NCI-H2196 (cell line): ENCODE results near the gene AK1.
"Not testable (repeated sequence)": the region's sequence is repeated elsewhere in the genome, so short reads cannot be mapped to it uniquely, and the experiment has no call there.

Experiments
- DNase-seq: peaks from one replicate; lab custom pipeline; 2025; ENCODE audit not compliant: unreplicated experiment; lab: John Stamatoyannopoulos, UW

Gene AK1

DNA sequence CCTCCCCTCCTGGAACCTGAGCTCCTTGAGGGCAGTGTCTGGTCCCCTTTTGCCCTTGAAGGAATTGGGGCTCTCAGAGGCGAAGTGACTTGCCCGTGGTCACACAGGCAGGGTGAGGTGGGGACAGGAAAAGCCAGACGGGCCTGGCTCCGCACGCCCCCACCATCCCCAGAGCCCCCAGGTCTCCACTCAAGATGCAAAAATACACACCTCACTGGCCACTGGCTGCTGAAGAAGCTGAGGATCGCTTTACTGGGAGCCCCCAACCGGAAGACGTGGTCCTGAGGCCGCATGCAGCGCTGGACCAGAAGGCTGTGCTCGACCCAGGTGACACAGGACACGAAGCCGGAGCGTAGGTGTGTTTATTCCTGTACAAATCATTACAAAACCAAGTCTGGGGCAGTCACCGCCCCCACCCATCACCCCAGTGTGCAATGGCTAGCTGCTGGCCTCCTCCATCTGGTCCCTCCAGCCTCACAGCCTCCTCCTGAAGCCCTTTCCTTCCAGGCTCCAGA lies 7.6 kb upstream of the AK1 start:
- DNase-seq = no peak

DNA sequence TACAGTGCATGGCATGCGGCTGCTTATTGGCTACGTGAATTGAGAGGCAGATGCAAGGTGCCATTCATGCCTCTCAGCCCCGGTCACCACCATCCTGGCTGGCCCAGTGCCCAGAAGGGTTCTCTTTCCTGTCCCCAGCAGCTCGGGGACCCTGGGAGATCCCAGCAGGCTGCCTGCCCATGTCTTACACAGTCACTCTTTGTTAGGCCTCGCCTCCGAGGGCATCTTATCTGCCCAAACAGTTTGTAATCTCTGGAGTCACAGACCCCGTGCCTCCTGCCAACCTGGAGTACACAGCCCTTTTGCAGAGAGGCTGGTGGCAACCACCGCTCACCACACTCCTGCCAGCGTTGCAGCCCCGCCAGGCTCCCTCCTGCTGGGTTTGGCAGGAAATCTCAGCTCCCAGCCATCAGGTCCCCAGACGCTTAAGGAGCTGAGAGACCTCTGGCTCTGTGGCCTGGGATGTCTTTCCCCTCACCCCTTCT lies 7.0 kb upstream of the AK1 start:
- peak; percentile 67 for DNase-seq

DNA sequence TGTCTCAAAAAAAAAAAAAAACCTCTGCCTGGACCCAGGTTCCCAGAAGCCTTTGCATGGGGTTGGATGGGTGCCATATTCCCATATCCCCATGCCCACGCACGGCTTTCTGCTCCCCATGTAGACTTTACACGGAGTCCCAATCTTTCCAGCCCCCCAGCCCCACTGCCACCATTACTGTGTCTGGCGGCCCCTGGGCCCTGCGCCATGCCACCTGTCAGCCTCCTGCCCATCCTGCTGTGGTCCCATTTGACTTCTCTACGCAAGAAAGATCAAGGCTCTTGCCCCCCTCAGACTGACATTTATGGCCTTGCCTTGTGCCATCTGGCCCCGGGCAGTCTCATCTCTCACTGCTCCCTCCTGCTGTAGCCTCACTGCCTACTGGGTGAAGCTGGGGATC lies 6.5 kb upstream of the AK1 start:
- no peak for DNase-seq

DNA sequence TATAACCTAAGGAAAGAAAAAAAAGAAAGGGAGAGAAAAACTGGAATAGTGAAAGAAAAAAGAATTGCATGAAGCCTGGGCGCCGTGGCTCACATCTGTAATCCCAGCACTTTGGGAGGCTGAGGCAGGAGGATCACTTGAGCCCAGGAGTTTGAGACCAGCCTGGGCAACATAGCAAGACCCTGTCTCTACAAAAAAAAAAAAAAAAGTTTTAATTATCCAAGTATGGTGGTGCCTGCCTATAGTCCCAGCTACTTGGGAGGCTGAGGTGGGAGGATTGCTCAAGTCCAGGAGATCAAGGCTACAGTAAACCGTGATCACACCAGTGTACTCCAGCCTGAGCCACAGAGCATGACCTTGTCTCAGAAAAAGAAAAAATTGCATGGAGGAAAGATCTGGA lies 4.2 kb upstream of the AK1 start:
- DNase-seq = not testable (repeated sequence)

DNA sequence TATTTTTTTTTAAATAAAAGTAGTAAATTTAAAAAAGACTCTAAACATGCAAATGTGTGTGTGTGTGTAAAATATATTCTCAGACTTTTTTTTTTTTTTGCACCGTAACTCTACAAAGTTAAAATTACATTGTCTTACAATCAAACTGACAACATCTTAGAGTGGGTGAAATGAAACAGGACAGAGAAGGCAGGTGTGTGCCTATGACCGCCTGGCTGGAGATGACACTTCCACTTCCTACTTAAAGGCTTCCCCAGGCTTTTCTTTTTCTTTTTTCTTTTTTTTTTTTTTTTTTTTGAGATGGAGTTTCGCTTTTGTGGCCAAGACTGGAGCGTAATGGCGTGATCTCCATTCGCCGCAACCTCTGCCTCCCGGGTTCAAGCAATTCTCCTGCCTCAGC lies 2.7 kb upstream of the AK1 start:
- DNase-seq = no peak

DNA sequence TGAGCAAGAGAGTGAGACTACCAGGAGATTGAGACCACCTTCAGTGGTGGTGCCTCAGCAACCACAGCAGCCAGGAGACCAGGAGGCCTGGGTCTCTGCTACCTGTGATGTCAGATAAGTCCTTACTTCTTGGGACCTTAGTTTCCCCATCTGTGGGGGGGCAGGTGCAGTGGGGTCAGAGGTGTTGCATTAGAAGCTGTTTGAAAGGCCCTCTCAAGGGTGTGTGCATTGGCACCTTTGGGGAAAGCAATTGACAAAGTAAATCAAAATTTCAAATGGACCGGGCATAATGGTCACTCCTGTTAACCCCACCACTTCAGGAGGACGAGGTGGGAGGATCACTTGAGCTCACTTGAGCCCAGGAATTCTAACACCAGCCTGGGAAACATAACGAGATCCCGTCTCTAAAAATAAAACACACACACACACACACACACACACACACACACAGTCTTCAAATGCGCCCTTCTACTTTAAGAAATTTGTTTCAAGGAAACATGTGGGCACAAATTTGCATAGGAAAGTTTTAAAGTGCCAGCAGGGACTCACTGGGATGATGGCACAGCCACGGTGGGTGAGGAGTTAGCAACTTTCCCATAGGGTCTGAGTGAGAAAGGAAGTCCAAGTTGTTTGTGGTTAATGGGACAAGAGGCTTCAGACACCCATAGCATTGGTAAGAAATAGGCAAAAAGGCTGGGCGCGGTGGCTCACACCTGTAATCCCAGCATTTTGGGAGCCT lies 1.3 kb upstream of the AK1 start:
- no peak for DNase-seq

DNA sequence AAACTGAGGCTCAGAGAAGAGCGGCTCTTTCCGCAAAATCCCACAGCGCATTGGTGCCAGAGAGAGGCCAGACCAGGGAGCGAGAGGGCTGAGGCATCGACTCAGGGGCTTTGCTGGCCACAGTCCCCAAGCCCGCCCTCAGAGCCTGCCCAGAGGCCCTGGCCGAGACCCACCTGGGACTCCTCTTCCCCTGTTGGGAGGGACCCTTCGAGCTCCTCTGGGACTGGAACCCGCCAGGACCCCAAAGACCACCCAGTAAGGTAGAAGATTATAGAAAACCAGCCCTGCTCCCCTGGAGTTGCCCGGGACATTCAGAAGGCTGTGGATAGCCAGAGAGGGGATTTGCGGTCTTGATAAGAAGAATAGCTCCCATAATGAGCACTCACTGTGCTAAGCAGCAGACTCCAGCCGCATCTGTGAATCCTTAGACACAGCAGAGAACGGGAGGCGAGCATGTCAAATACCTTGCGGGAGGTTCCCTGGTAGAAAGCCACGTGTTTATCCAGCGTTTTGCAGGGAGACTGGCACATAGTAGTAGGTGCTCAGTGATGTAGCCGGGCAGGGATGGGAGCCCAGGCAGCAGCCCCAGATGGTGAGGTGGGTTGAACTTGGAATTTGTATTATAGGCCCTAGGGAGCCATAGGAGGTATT lies 651 bp upstream of the AK1 start:
- DNase-seq = no peak

DNA sequence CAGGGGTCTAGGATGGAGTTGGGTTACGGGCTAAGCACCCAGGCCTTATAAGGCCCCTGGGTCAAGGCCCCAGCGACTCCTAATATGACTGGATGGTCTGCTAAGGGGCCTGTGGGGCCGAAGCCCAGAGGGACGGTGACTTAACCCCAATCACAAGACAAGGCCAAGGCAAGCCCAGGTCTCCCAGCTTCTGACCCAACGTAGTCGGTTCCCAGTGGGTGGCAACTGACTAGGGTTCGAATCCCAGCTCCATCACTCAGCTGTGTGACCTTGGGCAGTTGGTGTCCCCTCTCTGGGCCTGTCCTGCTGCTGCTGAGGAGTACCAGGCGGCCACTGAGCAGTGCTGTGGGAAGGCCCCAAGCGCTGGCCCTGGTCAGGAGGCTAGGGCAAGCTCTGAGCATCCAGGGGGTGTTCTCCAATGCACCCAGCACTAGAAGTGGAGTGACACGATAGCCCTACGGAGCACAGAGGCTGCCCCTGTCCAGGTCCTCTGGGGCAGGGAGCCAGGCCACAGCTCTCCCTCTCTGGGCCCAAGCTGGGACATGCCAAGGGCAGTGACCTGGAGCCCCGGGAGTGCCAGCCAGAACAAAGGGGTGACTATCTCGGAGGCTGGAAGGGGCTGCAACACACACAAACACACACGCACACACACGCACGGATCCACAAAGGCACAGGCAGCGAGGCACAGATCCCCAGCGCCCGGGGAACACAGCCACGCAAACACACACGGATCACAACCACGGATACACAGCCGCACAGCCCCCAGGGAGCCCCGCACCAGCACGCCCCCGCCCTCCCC lies 512 bp downstream of the AK1 start:
- no peak for DNase-seq

DNA sequence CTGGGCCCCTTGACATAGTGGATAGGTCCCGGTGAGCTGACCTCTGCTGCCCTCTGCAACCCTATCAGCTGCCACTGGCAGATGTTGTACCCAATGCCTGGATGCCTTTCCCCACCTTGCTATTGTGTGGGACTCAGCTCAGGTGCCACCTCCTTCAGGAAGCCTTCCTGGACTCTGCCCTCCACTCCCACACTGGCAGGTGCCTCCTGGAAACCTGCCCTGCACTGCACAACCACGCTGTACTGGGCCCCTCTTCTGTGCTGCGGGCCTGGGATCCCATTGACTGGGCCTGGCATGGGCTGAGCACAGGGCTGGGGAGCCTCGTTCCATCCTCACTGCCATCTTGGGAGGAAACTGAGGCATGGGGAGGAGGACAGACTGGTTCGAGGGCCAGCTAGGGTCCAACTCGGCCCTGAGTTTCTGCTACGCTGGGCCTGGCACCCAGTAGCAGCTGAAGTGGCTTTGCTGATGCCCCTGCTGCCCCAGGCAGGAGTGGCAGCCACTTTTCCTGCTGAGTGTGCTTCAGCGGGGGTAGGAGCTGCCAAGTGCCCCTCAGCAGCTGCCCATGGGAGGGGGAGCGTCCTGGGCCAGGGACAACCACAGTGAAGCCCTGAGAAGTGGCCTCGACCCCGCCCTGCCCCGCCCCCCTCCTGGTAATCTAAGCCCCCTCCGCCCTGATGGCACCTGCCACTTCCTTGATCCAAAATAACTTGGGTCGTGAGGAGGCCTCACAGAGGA lies 1.3 kb downstream of the AK1 start:
- no peak for DNase-seq

DNA sequence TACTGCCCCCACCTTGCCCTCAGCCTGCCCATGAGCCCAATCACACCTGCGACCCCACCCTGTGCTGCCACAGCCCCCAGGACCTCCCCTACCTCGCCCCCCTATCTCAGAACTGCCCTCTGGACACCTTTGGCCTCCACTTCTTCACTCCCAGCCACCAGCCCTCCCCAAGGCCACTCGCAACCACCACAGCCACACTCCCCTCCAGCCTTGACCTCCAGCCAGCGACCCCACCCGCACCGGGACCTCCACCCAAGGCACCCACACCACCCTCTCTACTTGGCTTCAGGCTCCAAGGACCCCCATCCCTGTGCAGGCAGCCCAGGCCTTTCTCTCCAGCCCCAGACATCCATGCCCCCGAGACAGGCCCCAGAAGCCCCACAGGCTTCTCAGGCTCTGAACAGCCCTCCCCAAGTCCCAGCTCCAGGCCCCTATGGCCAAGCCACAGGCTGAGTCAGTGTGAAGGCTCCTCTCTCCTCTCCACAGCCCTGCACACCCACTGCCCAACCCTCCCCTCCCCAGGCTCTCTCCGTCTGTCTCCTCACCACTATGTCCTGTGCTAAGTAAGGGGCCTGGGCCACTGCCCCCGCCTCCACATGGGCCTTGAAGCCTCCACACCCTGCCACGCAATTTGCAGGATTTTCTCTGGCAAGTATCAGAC lies 2.0 kb downstream of the AK1 start:
- no peak for DNase-seq

DNA sequence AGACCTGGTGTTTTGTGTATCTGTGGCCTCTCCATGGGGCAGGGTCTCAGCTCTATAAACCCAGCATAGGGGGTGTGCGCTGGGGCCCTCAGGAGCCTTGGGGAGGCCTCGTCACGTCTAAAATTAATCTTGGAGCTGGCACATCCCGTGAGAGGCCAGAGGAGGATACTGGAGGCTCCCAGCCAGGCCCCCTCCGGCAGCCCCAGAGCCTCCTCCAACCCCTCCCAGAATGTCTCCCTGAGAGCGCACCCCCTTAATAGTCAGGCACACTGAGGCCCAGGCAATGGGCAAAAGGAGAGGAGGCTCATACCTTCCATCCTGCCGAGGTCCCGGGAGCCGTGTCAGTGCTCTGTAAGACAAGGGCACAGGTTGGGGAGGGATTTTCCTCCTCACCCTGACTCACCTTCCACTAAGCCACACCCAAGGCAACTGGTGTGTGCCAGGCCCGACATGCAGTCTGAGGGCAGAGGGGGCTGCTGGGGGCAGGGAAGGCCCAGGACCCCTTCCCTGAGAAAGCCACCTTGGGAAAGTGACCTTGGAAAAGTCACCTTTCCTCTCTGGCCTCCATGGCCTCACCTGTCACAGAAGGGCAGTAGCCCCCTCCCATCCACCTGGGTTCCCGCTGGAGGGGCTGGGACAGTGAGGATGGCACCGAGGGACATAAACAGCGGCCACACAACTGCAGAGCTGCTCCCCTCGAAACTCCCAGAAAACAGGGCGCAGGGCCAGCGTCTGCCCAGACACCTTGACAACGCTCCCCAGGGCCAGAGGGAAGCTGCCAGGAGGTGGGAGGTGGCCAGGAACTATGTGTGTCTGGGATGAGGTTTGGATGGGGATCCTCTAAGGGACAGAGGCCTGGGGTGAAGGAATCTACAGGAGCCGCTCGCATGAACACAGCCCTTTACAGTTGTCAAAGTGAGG lies 2.9 kb downstream of the AK1 start:
- DNase-seq = no peak

DNA sequence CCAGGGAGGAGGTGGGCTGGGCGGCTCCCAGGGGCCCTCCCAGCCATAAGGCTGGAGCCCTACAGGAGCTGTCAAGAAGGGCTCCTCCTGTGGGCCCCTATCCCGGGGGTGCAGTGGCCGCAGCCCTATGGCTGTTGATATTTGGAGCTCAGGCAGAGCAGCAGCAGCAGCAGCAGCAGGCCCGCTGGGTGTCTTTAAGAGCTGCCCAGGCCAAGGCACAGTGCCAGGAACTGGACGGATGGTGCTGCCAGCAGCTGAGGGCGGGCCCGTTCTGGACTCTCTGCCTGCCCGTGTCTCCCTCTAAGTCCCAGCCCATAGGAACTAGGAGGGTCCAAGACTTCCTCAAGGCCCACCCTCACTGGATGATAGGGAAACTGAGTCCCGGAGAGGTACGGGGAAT lies 3.6 kb downstream of the AK1 start:
- DNase-seq = peak; percentile 76

DNA sequence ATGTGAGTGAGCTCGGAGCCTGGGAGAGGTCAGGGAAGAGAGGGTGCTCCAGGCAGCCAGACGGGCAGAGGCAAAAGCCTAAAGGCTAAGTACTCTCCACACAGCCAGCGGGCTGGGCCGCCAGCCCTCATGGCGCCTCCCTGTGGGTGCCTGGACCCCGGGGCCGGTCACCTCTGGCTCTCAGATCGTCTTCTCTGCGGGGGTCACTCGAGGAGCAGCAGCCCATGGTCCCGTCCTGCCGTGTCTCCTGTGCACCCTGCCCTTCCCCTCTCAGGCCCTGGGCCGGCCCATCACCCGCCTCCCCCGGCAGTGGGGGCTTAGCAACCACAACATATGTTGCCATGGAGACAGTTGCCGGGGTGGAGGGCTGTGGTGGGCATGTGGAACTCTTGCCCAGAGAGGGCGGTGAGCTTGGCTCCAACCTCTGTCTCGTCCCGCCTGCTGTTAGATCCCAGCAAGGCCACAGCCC lies 4.2 kb downstream of the AK1 start:
- DNase-seq = no peak

DNA sequence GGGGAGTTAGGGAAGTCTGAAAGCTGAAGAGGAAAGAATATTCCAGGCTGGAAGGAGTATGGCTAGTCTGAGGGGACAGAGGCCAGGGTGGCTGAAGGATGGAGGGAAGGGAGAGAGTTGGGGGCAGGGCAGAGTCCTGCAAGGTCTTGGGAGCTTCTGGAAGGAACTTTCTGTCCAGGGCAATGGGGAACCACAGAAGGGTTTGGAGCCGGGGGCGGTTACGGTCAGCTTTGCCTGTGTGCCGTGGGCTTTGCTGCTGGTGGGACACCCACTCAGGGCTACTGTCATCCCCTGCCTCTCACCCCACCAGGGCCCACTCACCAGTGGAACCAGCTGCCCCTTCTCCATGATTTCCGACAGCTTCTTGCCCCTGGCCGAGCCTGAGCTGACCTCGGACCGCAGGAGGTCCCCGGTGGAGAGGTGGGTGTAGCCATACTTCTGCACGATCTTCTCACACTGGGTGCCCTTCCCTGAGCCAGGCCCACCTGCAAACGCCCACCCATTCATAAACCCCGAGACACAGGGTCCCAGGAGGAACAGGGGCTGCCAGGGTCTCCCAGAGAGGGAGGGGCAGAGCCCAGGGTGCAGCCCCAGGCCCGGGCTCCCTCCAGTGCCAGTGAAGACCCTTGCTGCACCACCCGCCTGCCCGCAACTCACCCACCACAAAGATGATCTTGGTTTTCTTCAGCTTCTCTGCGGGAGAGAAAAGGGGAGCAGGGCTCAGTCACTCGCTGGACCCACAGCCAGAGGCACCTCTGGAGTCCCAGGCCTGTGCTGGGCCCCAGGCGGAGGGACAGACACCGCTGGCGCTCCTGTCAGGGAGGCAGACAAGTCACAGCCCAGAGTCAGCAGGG lies 4.9 kb downstream of the AK1 start:
- no peak for DNase-seq

DNA sequence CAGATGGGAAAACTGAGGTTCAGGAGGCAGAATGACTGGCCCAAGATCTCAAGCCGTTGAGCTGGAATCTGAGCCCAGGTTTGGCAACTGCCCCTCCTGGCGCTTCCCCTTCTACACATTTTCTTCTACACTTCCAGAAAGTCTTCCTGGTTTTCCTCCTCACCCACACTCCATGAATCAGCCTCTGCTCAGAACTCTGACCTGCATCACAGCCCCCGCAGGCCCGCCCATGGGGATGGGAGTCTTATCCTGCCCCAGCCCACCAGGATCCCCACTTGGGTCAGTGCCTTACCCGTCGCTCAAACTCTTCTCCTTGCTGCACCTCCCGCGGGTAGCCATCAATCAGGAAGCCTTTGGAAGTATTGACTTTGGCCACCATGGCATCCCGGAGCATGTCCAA lies 5.9 kb downstream of the AK1 start:
- DNase-seq = no peak

DNA sequence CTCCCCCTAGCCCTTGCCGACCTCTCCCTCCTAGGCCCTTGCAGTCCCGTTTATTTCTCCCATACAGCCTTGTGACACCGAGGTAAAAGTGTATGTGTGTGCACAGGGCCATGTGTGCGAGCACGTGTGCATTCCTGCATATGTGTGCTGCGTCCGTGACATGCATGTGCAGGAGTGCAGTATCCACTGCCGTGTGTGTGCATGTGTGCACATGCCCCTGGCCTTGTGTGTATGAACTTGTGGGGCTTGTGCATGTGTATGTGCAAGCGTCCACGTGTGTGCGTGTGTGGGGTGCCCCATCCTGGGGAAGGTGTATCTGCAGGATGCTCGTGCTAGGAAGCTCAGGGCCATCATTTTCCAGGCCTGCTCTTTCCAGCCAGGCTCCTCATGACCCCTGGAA lies 6.6 kb downstream of the AK1 start:
- DNase-seq = no peak

DNA sequence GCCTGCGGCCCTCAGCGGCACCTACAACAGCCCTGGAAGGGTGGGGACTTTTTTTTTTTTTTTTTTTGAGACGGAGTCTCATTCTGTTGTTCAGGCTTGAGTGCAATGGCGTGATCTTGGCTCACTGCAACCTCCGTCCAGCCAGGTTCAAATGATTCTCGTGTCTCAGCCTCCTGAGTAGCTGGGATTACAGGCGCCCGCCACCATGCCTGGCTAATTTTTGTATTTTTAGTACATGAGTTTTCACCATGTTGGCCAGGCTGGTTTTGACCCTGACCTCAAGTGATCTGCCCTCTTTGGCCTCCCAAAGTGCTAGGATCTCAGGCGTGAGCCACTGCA lies 7.4 kb downstream of the AK1 start:
- not testable (repeated sequence) for DNase-seq

DNA sequence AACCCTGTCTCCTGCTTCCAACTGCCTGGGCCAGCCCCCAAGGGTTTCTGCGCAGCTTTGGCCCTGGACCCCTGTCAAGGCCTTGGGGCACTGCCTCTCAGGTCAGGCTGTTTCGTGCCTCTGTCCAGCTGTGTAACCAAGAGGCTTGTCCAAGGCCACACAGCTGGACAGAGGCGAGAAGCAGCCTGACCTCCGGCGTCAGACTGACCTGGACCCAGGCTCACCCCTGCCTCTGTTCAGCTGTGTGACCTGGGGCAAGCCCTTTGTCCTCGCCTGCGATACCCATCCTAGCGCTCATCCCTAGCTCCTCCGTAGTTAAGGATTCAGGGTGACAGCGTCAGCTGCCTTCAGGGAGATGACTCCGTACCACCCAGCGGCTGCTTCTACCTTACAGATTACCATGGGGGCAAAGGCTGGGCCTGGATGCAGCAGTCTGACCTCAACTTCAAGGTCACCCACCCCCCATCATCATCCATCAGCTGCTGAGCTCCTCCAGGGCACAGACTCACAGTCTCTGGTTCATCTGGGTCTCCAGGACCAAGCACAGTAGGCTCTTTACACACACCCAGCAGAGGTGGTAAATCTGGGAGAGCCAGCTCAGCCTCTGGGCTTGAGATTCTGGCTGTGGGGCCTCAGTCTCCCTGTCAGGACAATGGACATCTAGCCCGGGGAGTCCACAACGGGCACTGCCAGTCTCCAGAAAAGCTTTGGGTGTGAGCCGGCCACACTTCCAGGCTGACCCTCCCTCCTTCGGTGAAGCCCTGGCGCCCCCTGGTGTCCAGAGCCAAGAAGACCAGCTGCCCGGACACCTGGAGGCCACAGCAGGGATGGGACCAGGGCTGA lies 7.9 kb downstream of the AK1 start:
- DNase-seq = peak; percentile 93
